Activated CD4-positive, alpha-beta T cell treated with anti-CD3 and anti-CD28 coated beads, Interleukin-2, Interleukin-4, amounts not matched to agents 100 ng/mL and 50 ng/mL, durations not matched to agents 16 hours and 8 hours (primary cell): ENCODE results near the gene DUSP2.

Experiments used
- DNase-seq: peaks from one replicate; pipeline ENCODE4 v3.0.0-alpha.2; 2020; ENCODE audit warnings: low spot score

DUSP2 gene

GRCh38 chr2:96145036-96145847, at the start of gene DUSP2:
DUSP2 (minus strand) TSS chr2:96145440; CDS start chr2:96145354, 86 bp downstream.
- DNase-seq = peak; percentile 93

GRCh38 chr2:96191937-96192670, 46.9 kb upstream of the DUSP2 start:
- DNase-seq = no peak

GRCh38 chr2:96188821-96189526, 43.7 kb upstream of the DUSP2 start:
- no peak for DNase-seq

GRCh38 chr2:96186562-96186961, 41.3 kb upstream of the DUSP2 start:
- no peak for DNase-seq

GRCh38 chr2:96185516-96185915, 40.3 kb upstream of the DUSP2 start:
- DNase-seq = no peak

GRCh38 chr2:96184989-96185388, 39.7 kb upstream of the DUSP2 start:
- no peak for DNase-seq

- no peak for DNase-seq
Observed at GRCh38 chr2:96184188-96184587, 38.9 kb upstream of the DUSP2 start.

GRCh38 chr2:96181529-96181928, 36.3 kb upstream of the DUSP2 start:
- no peak for DNase-seq

GRCh38 chr2:96180521-96180920, 35.3 kb upstream of the DUSP2 start:
- no peak for DNase-seq

GRCh38 chr2:96180002-96180401, 34.8 kb upstream of the DUSP2 start:
- no peak for DNase-seq

- DNase-seq = no peak
Observed at GRCh38 chr2:96176661-96177060, 31.4 kb upstream of the DUSP2 start.

GRCh38 chr2:96175951-96176350, 30.7 kb upstream of the DUSP2 start:
- no peak for DNase-seq

- DNase-seq = peak; percentile 85
Observed at GRCh38 chr2:96174251-96175144, 29.3 kb upstream of the DUSP2 start.

- no peak for DNase-seq
Observed at GRCh38 chr2:96171831-96172230, 26.6 kb upstream of the DUSP2 start.

- DNase-seq = no peak
Observed at GRCh38 chr2:96170626-96171025, 25.4 kb upstream of the DUSP2 start.

GRCh38 chr2:96169868-96170507, 24.7 kb upstream of the DUSP2 start:
- no peak for DNase-seq

GRCh38 chr2:96167407-96168013, 22.3 kb upstream of the DUSP2 start:
- no peak for DNase-seq

GRCh38 chr2:96164459-96165184, 19.4 kb upstream of the DUSP2 start:
- peak; percentile 89 for DNase-seq

- no peak for DNase-seq
Observed at GRCh38 chr2:96163768-96164429, 18.7 kb upstream of the DUSP2 start.

GRCh38 chr2:96163415-96163767, 18.2 kb upstream of the DUSP2 start:
- DNase-seq = no peak
